ENCODE results near the gene TCP10L. TPM values are rescaled to one million over a fixed set of nuclear protein-coding genes. Genes with fewer than 3 reads are reported as not detected.
A peak's percentile ranks its signal among the peaks of the same experiment; 100 is the strongest.
"Not testable (repeated sequence)": the region's sequence is repeated elsewhere in the genome, so short reads cannot be mapped to it uniquely, and the experiment has no call there.

Gene TCP10L
- total RNA-seq, 3 donors from 2014 or later: 0.14 to 2.1 TPM; not detected in 1

DNA sequence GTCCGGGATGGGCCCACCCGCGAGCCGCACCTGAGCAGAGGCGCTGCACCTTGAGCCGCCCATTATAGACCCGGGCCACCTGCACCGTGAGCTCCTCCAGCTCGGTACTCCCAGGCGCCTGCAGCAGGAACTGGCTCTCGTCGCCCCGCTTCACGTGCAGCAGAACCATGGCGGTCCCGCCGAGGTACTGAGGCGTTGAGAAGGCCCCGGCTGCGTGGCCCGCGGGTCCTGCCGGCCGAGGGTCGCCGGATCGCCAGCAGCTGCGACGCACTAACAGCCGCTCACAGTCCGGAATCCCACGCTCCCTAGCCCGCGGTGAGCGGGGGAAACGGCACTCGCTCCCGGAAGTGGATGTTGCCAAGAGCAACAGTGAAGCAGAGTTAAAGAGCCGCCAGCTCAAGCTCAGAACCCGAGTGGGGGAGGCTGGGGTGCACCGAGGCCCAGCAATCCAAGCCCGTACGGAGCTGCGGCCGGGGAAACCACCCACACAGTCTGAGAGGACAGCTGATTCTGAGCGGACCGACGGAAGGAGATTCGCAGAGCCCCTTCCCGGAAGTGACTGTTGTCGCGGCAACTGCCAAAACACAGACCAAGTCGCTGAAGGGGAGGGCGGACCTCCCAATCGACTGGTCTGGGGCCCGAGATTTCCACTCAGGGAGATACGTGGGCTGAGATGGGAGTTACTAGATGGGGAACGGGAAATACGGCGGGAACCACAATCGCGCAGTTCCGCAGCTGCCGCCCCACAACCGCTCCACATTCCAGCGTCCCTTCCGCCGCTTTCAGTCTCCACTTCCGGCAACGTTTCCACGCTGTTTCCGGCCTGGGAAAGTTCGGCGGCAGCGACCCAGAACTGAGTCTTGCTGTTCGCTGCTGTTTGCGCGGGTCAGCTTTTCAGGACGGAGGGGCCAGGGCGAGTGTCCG is 27.0 kb upstream of the TCP10L start, which contains the start of gene CFAP298:
TSS of gene CFAP298 (minus strand) at position 303 of the 924 bp plus-strand sequence. CDS start at position 169, 134 bp downstream.
- Histone ChIP-seq H3K4me3 (peak within 1 kb of the TSS; percentile 55), H3K36me3 (ENCODE audit: low read depth) (no peaks in the 10 kb centered on the region), H3K9me3 (no peaks in the 10 kb centered on the region), H3K4me1 (ENCODE audit: low read depth) (peaks cover 6% of the 10 kb centered on the region)
- ATAC-seq: peak; percentile 94
- DNase-seq: peak; percentile 86 to 91 (median 88)
- intact Hi-C loops (cut with DNase I, micrococcal nuclease): no loop called here
- TF ChIP-seq, protein P1, sequence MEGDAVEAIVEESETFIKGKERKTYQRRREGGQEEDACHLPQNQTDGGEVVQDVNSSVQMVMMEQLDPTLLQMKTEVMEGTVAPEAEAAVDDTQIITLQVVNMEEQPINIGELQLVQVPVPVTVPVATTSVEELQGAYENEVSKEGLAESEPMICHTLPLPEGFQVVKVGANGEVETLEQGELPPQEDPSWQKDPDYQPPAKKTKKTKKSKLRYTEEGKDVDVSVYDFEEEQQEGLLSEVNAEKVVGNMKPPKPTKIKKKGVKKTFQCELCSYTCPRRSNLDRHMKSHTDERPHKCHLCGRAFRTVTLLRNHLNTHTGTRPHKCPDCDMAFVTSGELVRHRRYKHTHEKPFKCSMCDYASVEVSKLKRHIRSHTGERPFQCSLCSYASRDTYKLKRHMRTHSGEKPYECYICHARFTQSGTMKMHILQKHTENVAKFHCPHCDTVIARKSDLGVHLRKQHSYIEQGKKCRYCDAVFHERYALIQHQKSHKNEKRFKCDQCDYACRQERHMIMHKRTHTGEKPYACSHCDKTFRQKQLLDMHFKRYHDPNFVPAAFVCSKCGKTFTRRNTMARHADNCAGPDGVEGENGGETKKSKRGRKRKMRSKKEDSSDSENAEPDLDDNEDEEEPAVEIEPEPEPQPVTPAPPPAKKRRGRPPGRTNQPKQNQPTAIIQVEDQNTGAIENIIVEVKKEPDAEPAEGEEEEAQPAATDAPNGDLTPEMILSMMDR (IDR thresholded peaks at IDR 0.05): no peak

DNA sequence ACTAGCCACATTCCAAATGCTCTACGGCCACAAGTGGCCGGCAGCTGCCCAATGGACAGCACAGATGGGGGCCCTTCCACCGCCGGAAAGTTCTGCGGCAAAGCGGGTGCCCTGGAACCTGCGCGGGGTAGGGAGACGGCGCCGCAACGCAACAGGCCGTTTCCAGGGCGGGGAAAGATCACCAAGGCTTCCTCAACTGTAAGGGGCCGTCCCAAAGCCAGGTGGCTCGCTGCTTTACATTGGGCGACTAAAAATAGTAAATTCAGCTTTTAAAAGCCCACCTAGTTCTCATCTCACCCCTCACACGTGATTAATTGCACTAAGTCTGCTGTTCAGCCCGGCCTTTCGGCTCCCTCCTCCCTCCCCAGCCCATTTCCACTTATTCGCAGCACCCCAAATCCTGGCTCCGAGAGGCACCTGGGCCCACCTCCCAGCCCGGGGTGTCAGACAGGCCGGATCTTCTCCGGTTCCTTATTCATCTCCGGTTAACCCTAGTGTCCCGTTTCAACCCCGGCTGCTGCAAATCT is 26.2 kb upstream of the TCP10L start:
- peak; percentile 50 for ATAC-seq
- TF ChIP-seq, protein P1 (IDR thresholded peaks at IDR 0.05): no peak
- no peaks in the 10 kb centered on the region for H3K36me3 ChIP-seq (ENCODE audit: low read depth)
- H3K9me3 ChIP-seq: no peaks in the 10 kb centered on the region
- intact Hi-C loops (cut with DNase I, micrococcal nuclease): no loop called here
- H3K4me3 ChIP-seq: peak overlapping the region; percentile 55
- DNase-seq: peak; percentile 51 to 61 (median 58)
- H3K4me1 ChIP-seq (ENCODE audit: low read depth): peaks cover 6% of the 10 kb centered on the region

DNA sequence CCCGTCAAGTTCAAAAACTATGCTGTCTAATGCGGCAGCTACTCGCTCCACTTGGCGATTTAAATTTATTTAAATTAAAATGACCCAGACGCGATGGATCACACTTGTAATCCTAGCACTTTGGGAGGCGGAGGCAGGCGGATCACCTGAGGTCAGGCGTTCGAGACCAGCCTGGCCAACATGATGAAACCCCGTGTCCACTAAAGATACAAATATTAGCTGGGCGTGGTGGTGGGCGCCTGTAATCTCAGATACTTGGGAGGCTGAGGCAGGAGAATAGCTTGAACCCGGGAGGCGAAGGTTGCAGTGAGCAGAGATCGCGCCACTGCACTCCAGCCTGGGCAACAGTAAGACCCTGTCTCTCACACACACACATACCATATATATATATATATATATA is 25.6 kb upstream of the TCP10L start:
- H3K36me3 ChIP-seq (ENCODE audit: low read depth); ATAC-seq; intact Hi-C loops (cut with DNase I, micrococcal nuclease); H3K4me1 ChIP-seq (ENCODE audit: low read depth); H3K4me3 ChIP-seq; DNase-seq; H3K9me3 ChIP-seq: not testable (repeated sequence)

DNA sequence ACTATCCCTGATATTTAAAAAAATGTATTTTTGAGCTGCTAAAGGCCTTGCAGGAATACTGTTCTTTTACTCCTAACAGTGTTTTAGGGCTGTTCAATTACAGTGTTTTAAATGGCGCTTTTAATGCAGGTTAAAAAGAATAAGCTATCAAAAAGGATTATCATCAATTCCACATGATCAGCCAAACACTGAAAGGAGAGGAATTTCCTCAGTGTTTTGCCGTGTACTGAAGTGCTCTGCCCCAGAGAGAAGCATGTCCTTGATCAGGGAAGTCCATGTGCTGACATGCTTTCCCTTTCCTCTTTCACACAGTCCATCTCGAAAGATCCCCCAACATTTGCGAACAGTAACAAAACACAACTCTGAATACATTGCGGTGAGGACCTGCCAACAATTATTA is 23.5 kb upstream of the TCP10L start:
- ATAC-seq (no peak), DNase-seq (no peak)
- no peaks in the 10 kb centered on the region for H3K36me3 ChIP-seq (ENCODE audit: low read depth)
- intact Hi-C loops (cut with DNase I, micrococcal nuclease): loop anchor here (10.0 kb wide), 2 partner anchors 194 to 204 kb away; partner anchors contain the start of gene EVA1C (in 1 of the 2)
- H3K4me1 ChIP-seq (ENCODE audit: low read depth): peaks cover 6% of the 10 kb centered on the region
- H3K9me3 ChIP-seq: no peaks in the 10 kb centered on the region
- no peak overlapping the region for H3K4me3 ChIP-seq
- TF ChIP-seq, protein P1 (IDR thresholded peaks at IDR 0.05): no peak

DNA sequence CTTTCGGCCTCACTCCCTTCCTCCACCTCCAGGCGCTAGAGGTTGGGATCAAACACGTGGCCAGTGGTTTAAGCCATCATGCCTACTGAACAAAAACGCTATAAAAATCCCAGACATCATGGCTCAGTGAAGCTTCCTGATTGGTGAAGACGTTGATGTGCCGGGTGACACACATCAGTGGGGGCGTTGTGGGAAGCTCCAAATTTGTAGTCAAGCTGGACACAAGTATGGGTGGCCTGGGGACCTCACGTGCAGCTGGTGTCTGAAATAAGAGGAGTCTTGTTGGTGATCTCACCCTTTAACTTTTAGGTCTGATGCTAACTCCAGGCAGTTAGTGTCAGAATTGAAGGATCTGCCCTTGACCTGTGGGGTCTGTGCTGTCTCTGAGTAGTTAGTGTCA is 20.1 kb upstream of the TCP10L start:
- no peaks in the 10 kb centered on the region for H3K4me1 ChIP-seq (ENCODE audit: low read depth)
- TF ChIP-seq, protein P1 (IDR thresholded peaks at IDR 0.05): no peak

DNA sequence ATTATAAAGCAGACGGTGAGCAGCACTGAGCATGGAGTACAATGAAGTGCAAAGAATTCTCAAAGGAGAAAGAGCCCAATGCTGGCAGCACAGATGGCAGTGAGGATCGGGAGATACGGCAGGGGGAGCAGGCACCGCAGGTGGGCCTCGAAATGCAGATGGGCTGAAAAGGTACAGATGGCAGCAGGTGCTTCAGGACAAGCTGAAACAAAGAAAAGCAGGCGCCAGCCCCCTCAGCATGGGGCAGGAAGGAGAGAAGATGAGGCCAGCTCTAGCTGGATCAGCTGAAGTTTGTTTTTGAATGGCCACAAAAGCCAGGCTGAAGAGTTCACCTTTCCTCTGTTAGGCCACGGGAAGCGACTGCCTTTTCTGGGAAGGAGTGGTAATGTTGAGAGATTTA is 19.1 kb upstream of the TCP10L start:
- Histone ChIP-seq H3K4me1 (ENCODE audit: low read depth) (no peaks in the 10 kb centered on the region), H3K36me3 (ENCODE audit: low read depth) (no peaks in the 10 kb centered on the region), H3K4me3 (no peak overlapping the region), H3K9me3 (no peaks in the 10 kb centered on the region)
- intact Hi-C loops (cut with DNase I, micrococcal nuclease): loop anchor here (10.0 kb wide), 2 partner anchors 190 to 200 kb away; partner anchors contain the start of gene EVA1C (in 1 of the 2)
- no peak for DNase-seq
- TF ChIP-seq, protein P1 (IDR thresholded peaks at IDR 0.05): no peak
- ATAC-seq: no peak

More for the DNA sequence above, 20.1 kb upstream of the TCP10L start:
- H3K9me3 ChIP-seq: no peaks in the 10 kb centered on the region
- ATAC-seq (no peak), DNase-seq (no peak)
- H3K36me3 ChIP-seq (ENCODE audit: low read depth): no peaks in the 10 kb centered on the region
- intact Hi-C loops (cut with DNase I, micrococcal nuclease): loop anchor here (10.0 kb wide), 2 partner anchors 191 to 201 kb away; partner anchors contain the start of gene EVA1C (in 1 of the 2)
- no peak overlapping the region for H3K4me3 ChIP-seq
